ENCODE results near the gene FCRLB. TPM values are rescaled to one million over a fixed set of nuclear protein-coding genes. Genes with fewer than 3 reads are reported as not detected.

The FCRLB gene
- total RNA-seq, 1 experiment from 2014 or later: 0.55 TPM

Other genes with a start within 250 kb of the FCRLB start
- not detected in 2 replicates for gene FCGR2A, start 216.1 kb upstream of the FCRLB start, total RNA-seq (2014; rRNA removed; shearing (Covaris generic))
- gene HSPA6, start 197.0 kb upstream of the FCRLB start, total RNA-seq (2014; rRNA removed; shearing (Covaris generic)): 0.04 TPM in 1 of 2 replicates, not detected in the other
- gene FCGR3A, start 171.7 kb upstream of the FCRLB start, total RNA-seq (2014; rRNA removed; shearing (Covaris generic)): not detected in 2 replicates
- not detected in 2 replicates for gene FCGR3B, start 90.4 kb upstream of the FCRLB start, total RNA-seq (2014; rRNA removed; shearing (Covaris generic))
- not detected in 2 replicates for gene FCGR2B, start 58.4 kb upstream of the FCRLB start, total RNA-seq (2014; rRNA removed; shearing (Covaris generic))
- not detected in 2 replicates for gene FCRLA, start 14.3 kb upstream of the FCRLB start, total RNA-seq (2014; rRNA removed; shearing (Covaris generic))
- gene DUSP12, start 28.2 kb downstream of the FCRLB start, total RNA-seq (2014; rRNA removed; shearing (Covaris generic)): 38.1 and 42.8 TPM in 2 replicates
- gene ATF6, start 44.8 kb downstream of the FCRLB start, total RNA-seq (2014; rRNA removed; shearing (Covaris generic)): 13.4 and 17.8 TPM in 2 replicates

Measured in H7 (cell line).